HepG2 (cell line): Measurements from ENCODE around the gene SMARCA4. TPM values are rescaled to one million over a fixed set of nuclear protein-coding genes. Genes with fewer than 3 reads are reported as not detected.

Experiments
- DNMT1 ChIP-seq: sonication (generic); formaldehyde crosslinking; IDR thresholded peaks from 2 replicates; pipeline ENCODE4 v1.5.1; 2020; ENCODE audit warnings: mild to moderate bottlenecking, missing genetic modification reagents
- GTF2F1 ChIP-seq: fragments of 150-350 bp; IDR thresholded peaks from 2 replicates; pipeline ENCODE4 v1.6.1; 2014; ENCODE audit warnings: low read length
- ISX ChIP-seq: sonication (generic); formaldehyde crosslinking; conservative IDR thresholded peaks from 2 replicates; pipeline ENCODE4 v1.5.0; 2020; ENCODE audit warnings: missing genetic modification reagents
- KLF9 ChIP-seq: IDR thresholded peaks from 2 replicates; pipeline ENCODE4 v1.6.1; 2016; ENCODE audit warnings: low read depth
- NFKB2 ChIP-seq: sonication (generic); formaldehyde crosslinking; IDR thresholded peaks from 2 replicates; pipeline ENCODE4 v1.4.0; 2020; ENCODE audit warnings: missing genetic modification reagents, borderline replicate concordance
- SYNCRIP ChIP-seq: fragments of 200-400 bp; formaldehyde crosslinking; IDR thresholded peaks from 2 replicates; pipeline ENCODE4 v1.6.1; 2018; ENCODE audit warnings: mild to moderate bottlenecking, low read depth, low read length; ENCODE audit not compliant: insufficient read depth
- ZNF17 ChIP-seq: sonication (generic); formaldehyde crosslinking; IDR thresholded peaks from 2 replicates; pipeline ENCODE4 v1.5.0; 2020; ENCODE audit warnings: mild to moderate bottlenecking, missing genetic modification reagents
- ZNF430 ChIP-seq: sonication (generic); formaldehyde crosslinking; IDR thresholded peaks from 2 replicates; pipeline ENCODE4 v1.9.0; 2021; ENCODE audit warnings: mild to moderate bottlenecking, missing genetic modification reagents
- ZSCAN31 ChIP-seq: sonication (generic); formaldehyde crosslinking; IDR thresholded peaks from 2 replicates; pipeline ENCODE4 v1.5.0; 2020; ENCODE audit warnings: low read depth, mild to moderate bottlenecking, missing genetic modification reagents
- polyA plus RNA-seq, 8 experiments: library from polyadenylated mRNA; depleted of rRNA in 3 of 8; stranded (reverse) in 7 of 8; unstranded in 1 of 8; fragments of >200 nt; fragmentation: Illumina TruSeq in 4 of 8; extraction: Trizol in 4 of 8; gene quantifications; 2 replicates each; pipeline versions ENCODE4 v1.2.1 to v1.2.3, GENCODE V29; 2011 to 2016; ENCODE audit warnings: low read depth in 4 of 8, missing spikeins in 1 of 8, mixed read lengths in 1 of 8; ENCODE audit not compliant: insufficient read depth in 1 of 8
- total RNA-seq, 5 experiments: library from RNA; depleted of rRNA; stranded (reverse); fragments of >200 nt; fragmentation: Illumina TruSeq; extraction: Trizol; gene quantifications; 2 replicates each; pipeline ENCODE4 v1.2.3, GENCODE V29; 2016; ENCODE audit warnings: low read depth in 1 of 5
- TF ChIP-seq, protein P1 (sequence below): sonication (generic); formaldehyde crosslinking; IDR thresholded peaks from 2 replicates; pipeline ENCODE4 v1.4.0; 2020; ENCODE audit warnings: missing genetic modification reagents; ENCODE audit errors: not compliant biosample characterization
- TF ChIP-seq, protein P2 (sequence below): IDR thresholded peaks from 2 replicates; pipeline ENCODE4 v1.6.1; 2012; ENCODE audit warnings: low read depth, low read length, improper control_type of control experiment
- TF ChIP-seq, protein P3 (sequence below): IDR thresholded peaks from 2 replicates; pipeline ENCODE4 v1.6.1; 2016; ENCODE audit warnings: low read depth, control low read depth
- TF ChIP-seq, protein P4 (sequence below): IDR thresholded peaks from 2 replicates; pipeline ENCODE4 v1.6.1; 2016; ENCODE audit warnings: mild to moderate bottlenecking
- TF ChIP-seq, protein P5 (sequence below): sonication (generic); formaldehyde crosslinking; conservative IDR thresholded peaks from 2 replicates; pipeline ENCODE4 v1.8.1; 2023; ENCODE audit warnings: missing genetic modification reagents
- TF ChIP-seq, protein P6 (sequence below): sonication (generic); formaldehyde crosslinking; IDR thresholded peaks from 2 replicates; pipeline ENCODE4 v1.5.1; 2020; ENCODE audit warnings: mild to moderate bottlenecking, missing genetic modification reagents, borderline replicate concordance

SMARCA4 gene
- total and polyA plus RNA-seq, 2 of the 13 experiments (the other 11 are each of a cell fraction or from before 2014, with no cell fraction given) = 25.4 to 45.9 TPM

DNA sequence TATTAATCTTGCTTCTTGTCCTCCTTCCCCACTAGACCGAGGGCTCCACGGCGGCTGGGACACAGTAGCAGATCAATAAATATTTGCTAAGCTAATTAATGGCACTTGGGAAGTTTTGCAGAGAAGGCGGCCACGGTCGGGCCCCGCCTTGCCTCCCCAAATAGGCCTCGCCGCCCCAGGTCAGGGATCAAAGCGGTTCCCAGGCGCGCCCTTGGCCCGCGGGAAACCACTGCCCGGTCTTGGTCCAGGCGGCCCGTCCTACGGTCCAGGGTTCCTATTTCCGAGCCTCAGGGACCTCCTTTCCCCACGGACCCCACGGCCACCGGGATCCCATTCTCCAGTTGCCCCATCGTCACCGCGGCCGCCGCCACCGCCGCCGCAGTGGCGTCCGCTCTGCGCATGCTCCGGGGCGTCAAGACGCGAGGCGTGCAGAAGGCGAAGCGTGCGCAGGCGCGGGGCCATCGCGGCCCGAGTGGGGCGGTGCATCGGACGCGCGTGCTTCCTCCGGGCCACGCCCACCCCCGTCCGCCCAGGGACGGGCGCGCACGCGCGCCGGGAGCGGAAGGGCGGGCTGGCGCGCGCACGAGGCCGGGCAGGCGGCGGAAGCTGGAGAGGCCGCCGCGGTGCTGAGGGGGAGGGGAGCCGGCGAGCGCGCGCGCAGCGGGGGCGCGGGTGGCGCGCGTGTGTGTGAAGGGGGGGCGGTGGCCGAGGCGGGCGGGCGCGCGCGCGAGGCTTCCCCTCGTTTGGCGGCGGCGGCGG, at the start of gene SMARCA4 (continued):
- TF ChIP-seq, protein P1, sequence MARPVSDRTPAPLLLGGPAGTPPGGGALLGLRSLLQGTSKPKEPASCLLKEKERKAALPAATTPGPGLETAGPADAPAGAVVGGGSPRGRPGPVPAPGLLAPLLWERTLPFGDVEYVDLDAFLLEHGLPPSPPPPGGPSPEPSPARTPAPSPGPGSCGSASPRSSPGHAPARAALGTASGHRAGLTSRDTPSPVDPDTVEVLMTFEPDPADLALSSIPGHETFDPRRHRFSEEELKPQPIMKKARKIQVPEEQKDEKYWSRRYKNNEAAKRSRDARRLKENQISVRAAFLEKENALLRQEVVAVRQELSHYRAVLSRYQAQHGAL (CRISPR knock-in tag) = no peak
- no peak for TF ChIP-seq SYNCRIP
- TF ChIP-seq ZNF17 = no peak
- TF ChIP-seq ZNF430 (CRISPR knock-in tag) = peak; percentile 25; the same call in 1 of the 2 replicates
- TF ChIP-seq, protein P2, sequence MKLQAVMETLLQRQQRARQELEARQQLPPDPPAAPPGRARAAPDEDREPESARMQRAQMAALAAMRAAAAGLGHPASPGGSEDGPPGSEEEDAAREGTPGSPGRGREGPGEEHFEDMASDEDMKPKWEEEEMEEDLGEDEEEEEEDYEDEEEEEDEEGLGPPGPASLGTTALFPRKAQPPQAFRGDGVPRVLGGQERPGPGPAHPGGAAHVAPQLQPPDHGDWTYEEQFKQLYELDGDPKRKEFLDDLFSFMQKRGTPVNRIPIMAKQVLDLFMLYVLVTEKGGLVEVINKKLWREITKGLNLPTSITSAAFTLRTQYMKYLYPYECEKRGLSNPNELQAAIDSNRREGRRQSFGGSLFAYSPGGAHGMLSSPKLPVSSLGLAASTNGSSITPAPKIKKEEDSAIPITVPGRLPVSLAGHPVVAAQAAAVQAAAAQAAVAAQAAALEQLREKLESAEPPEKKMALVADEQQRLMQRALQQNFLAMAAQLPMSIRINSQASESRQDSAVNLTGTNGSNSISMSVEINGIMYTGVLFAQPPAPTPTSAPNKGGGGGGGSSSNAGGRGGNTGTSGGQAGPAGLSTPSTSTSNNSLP = no peak
- TF ChIP-seq, protein P3, sequence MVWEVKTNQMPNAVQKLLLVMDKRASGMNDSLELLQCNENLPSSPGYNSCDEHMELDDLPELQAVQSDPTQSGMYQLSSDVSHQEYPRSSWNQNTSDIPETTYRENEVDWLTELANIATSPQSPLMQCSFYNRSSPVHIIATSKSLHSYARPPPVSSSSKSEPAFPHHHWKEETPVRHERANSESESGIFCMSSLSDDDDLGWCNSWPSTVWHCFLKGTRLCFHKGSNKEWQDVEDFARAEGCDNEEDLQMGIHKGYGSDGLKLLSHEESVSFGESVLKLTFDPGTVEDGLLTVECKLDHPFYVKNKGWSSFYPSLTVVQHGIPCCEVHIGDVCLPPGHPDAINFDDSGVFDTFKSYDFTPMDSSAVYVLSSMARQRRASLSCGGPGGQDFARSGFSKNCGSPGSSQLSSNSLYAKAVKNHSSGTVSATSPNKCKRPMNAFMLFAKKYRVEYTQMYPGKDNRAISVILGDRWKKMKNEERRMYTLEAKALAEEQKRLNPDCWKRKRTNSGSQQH (CRISPR knock-in tag) = no peak
- peak; percentile 86 for TF ChIP-seq NFKB2 (CRISPR knock-in tag)
- no peak for TF ChIP-seq ISX (CRISPR knock-in tag)
- TF ChIP-seq DNMT1 (CRISPR knock-in tag) = no peak
- TF ChIP-seq, protein P4, sequence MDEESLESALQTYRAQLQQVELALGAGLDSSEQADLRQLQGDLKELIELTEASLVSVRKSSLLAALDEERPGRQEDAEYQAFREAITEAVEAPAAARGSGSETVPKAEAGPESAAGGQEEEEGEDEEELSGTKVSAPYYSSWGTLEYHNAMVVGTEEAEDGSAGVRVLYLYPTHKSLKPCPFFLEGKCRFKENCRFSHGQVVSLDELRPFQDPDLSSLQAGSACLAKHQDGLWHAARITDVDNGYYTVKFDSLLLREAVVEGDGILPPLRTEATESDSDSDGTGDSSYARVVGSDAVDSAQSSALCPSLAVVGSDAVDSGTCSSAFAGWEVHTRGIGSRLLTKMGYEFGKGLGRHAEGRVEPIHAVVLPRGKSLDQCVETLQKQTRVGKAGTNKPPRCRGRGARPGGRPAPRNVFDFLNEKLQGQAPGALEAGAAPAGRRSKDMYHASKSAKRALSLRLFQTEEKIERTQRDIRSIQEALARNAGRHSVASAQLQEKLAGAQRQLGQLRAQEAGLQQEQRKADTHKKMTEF (CRISPR knock-in tag) = peak; percentile 91; the same call in 1 of the 2 replicates
- peak; percentile 88; the same call in 1 of the 2 replicates for TF ChIP-seq KLF9
- no peak for TF ChIP-seq GTF2F1
- TF ChIP-seq ZSCAN31 (CRISPR knock-in tag) = peak; percentile 94
- TF ChIP-seq, protein P5, sequence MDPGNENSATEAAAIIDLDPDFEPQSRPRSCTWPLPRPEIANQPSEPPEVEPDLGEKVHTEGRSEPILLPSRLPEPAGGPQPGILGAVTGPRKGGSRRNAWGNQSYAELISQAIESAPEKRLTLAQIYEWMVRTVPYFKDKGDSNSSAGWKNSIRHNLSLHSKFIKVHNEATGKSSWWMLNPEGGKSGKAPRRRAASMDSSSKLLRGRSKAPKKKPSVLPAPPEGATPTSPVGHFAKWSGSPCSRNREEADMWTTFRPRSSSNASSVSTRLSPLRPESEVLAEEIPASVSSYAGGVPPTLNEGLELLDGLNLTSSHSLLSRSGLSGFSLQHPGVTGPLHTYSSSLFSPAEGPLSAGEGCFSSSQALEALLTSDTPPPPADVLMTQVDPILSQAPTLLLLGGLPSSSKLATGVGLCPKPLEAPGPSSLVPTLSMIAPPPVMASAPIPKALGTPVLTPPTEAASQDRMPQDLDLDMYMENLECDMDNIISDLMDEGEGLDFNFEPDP (CRISPR knock-in tag) = no peak
- TF ChIP-seq, protein P6, sequence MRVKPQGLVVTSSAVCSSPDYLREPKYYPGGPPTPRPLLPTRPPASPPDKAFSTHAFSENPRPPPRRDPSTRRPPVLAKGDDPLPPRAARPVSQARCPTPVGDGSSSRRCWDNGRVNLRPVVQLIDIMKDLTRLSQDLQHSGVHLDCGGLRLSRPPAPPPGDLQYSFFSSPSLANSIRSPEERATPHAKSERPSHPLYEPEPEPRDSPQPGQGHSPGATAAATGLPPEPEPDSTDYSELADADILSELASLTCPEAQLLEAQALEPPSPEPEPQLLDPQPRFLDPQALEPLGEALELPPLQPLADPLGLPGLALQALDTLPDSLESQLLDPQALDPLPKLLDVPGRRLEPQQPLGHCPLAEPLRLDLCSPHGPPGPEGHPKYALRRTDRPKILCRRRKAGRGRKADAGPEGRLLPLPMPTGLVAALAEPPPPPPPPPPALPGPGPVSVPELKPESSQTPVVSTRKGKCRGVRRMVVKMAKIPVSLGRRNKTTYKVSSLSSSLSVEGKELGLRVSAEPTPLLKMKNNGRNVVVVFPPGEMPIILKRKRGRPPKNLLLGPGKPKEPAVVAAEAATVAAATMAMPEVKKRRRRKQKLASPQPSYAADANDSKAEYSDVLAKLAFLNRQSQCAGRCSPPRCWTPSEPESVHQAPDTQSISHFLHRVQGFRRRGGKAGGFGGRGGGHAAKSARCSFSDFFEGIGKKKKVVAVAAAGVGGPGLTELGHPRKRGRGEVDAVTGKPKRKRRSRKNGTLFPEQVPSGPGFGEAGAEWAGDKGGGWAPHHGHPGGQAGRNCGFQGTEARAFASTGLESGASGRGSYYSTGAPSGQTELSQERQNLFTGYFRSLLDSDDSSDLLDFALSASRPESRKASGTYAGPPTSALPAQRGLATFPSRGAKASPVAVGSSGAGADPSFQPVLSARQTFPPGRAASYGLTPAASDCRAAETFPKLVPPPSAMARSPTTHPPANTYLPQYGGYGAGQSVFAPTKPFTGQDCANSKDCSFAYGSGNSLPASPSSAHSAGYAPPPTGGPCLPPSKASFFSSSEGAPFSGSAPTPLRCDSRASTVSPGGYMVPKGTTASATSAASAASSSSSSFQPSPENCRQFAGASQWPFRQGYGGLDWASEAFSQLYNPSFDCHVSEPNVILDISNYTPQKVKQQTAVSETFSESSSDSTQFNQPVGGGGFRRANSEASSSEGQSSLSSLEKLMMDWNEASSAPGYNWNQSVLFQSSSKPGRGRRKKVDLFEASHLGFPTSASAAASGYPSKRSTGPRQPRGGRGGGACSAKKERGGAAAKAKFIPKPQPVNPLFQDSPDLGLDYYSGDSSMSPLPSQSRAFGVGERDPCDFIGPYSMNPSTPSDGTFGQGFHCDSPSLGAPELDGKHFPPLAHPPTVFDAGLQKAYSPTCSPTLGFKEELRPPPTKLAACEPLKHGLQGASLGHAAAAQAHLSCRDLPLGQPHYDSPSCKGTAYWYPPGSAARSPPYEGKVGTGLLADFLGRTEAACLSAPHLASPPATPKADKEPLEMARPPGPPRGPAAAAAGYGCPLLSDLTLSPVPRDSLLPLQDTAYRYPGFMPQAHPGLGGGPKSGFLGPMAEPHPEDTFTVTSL (CRISPR knock-in tag) = no peak
